H1 (cell line): ENCODE results near the gene C19orf85. TPM values are rescaled to one million over a fixed set of nuclear protein-coding genes. Genes with fewer than 3 reads are reported as not detected.
A peak's percentile ranks its signal among the peaks of the same experiment; 100 is the strongest.

Experiments used
- CTCF ChIA-PET: fragments of 300-600 bp; sonication (Branson Sonifier 250); formaldehyde crosslinking; loops from one replicate; lab custom pipeline; 2021; ENCODE audit not compliant: partially characterized antibody; lab: Charles Lee
- POLR2A ChIA-PET: fragments of 300-600 bp; sonication (Branson Sonifier 250); formaldehyde crosslinking; loops from one replicate; lab custom pipeline; 2021; ENCODE audit warnings: inconsistent platforms; ENCODE audit not compliant: partially characterized antibody; lab: Charles Lee
- DNase-seq, 2 experiments: peaks; one replicate each; pipeline versions ENCODE4 v3.0.0 to v3.0.0-alpha.2; 2010 to 2022; ENCODE audit warnings: low spot score in 2 of 2, low read depth in 1 of 2, mixed read lengths in 1 of 2
- FAIRE-seq: peaks from 2 replicates; lab custom pipeline; 2011; peaks lifted over from hg19 to GRCh38; lab: Jason Lieb, UNC
- H2AFZ ChIP-seq: 2 replicates; pipeline ENCODE4 v1.8.1; 2012; ENCODE audit warnings: low read length, inconsistent platforms
- H2AK5ac ChIP-seq: 2 replicates; pipeline ENCODE4 v1.6.1; 2013; ENCODE audit warnings: low read depth, low read length
- H2BK120ac ChIP-seq: replicated peaks from 2 replicates; pipeline ENCODE3; 2013; ENCODE audit warnings: low read depth, low read length, inconsistent platforms
- H2BK12ac ChIP-seq: 2 replicates; pipeline ENCODE4 v1.6.1; 2013; ENCODE audit warnings: low read depth, low read length
- H2BK15ac ChIP-seq: 2 replicates; pipeline ENCODE4 v1.6.1; 2013; ENCODE audit warnings: low read length
- H2BK20ac ChIP-seq: 2 replicates; pipeline ENCODE4 v1.6.1; 2013; ENCODE audit warnings: low read length
- H2BK5ac ChIP-seq: 2 replicates; pipeline ENCODE4 v1.6.1; 2013; ENCODE audit warnings: low read depth, low read length
- H3K14ac ChIP-seq: 2 replicates; pipeline ENCODE4 v1.6.1; 2013; ENCODE audit warnings: inconsistent platforms; ENCODE audit not compliant: insufficient read length
- H3K18ac ChIP-seq: 2 replicates; pipeline ENCODE4 v1.6.1; 2013; ENCODE audit warnings: low read length; ENCODE audit errors: extremely low read depth
- H3K23ac ChIP-seq: 2 replicates; pipeline ENCODE4 v1.6.1; 2013; ENCODE audit warnings: inconsistent platforms; ENCODE audit not compliant: insufficient read length
- H3K23me2 ChIP-seq: 2 replicates; pipeline ENCODE4 v1.6.1; 2013; ENCODE audit warnings: low read depth, low read length
- H3K27ac ChIP-seq: 2 replicates; pipeline ENCODE4 v1.6.1; 2011; ENCODE audit warnings: low read depth, low read length, inconsistent platforms
- H3K27me3 ChIP-seq, 4 experiments: replicated peaks in 1 of 4; 1 replicate in 1 of 4; 2 replicates in 3 of 4; pipeline versions ENCODE4 v1.6.1 to v1.8.1; 2011 to 2013; ENCODE audit warnings: low read length in 3 of 4, mild to moderate bottlenecking in 3 of 4, inconsistent platforms in 2 of 4, mixed read lengths in 2 of 4, moderate library complexity in 1 of 4; ENCODE audit not compliant: control insufficient read depth in 3 of 4, insufficient read depth in 3 of 4; ENCODE audit errors: extremely low read depth in 1 of 4
- H3K36me3 ChIP-seq, 4 experiments: 2 replicates each; pipeline versions ENCODE4 v1.6.1 to v1.8.1; 2011 to 2013; ENCODE audit warnings: mild to moderate bottlenecking in 4 of 4, low read length in 3 of 4, moderate library complexity in 2 of 4, control low read depth in 1 of 4, inconsistent platforms in 1 of 4; ENCODE audit not compliant: insufficient read depth in 4 of 4, control insufficient read depth in 2 of 4
- H3K4ac ChIP-seq: replicated peaks from 2 replicates; pipeline ENCODE3; 2013; ENCODE audit warnings: low read length, low read depth, mixed read lengths, inconsistent platforms; ENCODE audit not compliant: insufficient read length
- H3K4me1 ChIP-seq, 4 experiments: replicated peaks in 1 of 4; 1 replicate in 1 of 4; 2 replicates in 3 of 4; pipeline versions ENCODE4 v1.6.1 to v1.8.1; 2011 to 2013; ENCODE audit warnings: low read length in 3 of 4, inconsistent platforms in 2 of 4, mixed read lengths in 1 of 4; ENCODE audit not compliant: insufficient read depth in 4 of 4, control insufficient read depth in 3 of 4
- H3K4me2 ChIP-seq, 2 experiments: 2 replicates each; pipeline versions ENCODE4 v1.6.1 to v1.8.1; 2011 to 2013; ENCODE audit warnings: low read depth in 2 of 2, low read length in 2 of 2, control low read depth in 1 of 2, inconsistent platforms in 1 of 2, mild to moderate bottlenecking in 1 of 2; ENCODE audit not compliant: insufficient read depth in 1 of 2
- H3K4me3 ChIP-seq, 4 experiments: fragments of 200-600, 300-600 bp in 1 of 4; sonication (generic), shearing (Covaris generic), sonication (Bioruptor Twin) in 1 of 4; 2 replicates each; pipeline versions ENCODE4 v1.5.1 to v1.8.1; 2011 to 2016; ENCODE audit warnings: low read length in 4 of 4, low read depth in 3 of 4, control low read depth in 2 of 4, inconsistent platforms in 2 of 4, mild to moderate bottlenecking in 2 of 4, mixed read lengths in 1 of 4, moderate library complexity in 1 of 4; ENCODE audit not compliant: insufficient read depth in 2 of 4; ENCODE audit errors: extremely low read depth in 1 of 4
- H3K56ac ChIP-seq: replicated peaks from 2 replicates; pipeline ENCODE3; 2013; ENCODE audit warnings: low read depth, mild to moderate bottlenecking, mixed read lengths, low read length, inconsistent platforms; ENCODE audit not compliant: insufficient read length
- H3K79me1 ChIP-seq: 2 replicates; pipeline ENCODE4 v1.6.1; 2013; ENCODE audit warnings: low read depth, low read length, control low read depth
- H3K79me2 ChIP-seq, 2 experiments: 2 replicates each; pipeline versions ENCODE4 v1.6.1 to v1.8.1; 2012 to 2013; ENCODE audit warnings: low read length in 2 of 2, mild to moderate bottlenecking in 2 of 2, inconsistent platforms in 1 of 2; ENCODE audit not compliant: insufficient read depth in 2 of 2, control insufficient read depth in 1 of 2
- H3K9ac ChIP-seq, 4 experiments: replicated peaks in 1 of 4; 1 replicate in 1 of 4; 2 replicates in 3 of 4; pipeline versions ENCODE4 v1.6.1 to v1.8.1; 2011 to 2013; ENCODE audit warnings: low read depth in 3 of 4, low read length in 3 of 4, control low read depth in 2 of 4, mild to moderate bottlenecking in 2 of 4, moderate library complexity in 2 of 4, inconsistent platforms in 1 of 4; ENCODE audit errors: extremely low read depth in 1 of 4
- H3K9me3 ChIP-seq, 2 experiments: 2 replicates each; pipeline versions ENCODE4 v1.6.1 to v1.8.1; 2012 to 2013; ENCODE audit warnings: mild to moderate bottlenecking in 2 of 2, moderate library complexity in 2 of 2, control low read depth in 1 of 2, inconsistent platforms in 1 of 2, low read depth in 1 of 2, low read length in 1 of 2, mixed read lengths in 1 of 2; ENCODE audit not compliant: insufficient read depth in 2 of 2
- H4K20me1 ChIP-seq, 2 experiments: replicated peaks in 1 of 2; 2 replicates each; pipeline versions ENCODE3 to v1.8.1; 2011 to 2013; ENCODE audit warnings: inconsistent platforms in 2 of 2, low read length in 2 of 2, mild to moderate bottlenecking in 1 of 2; ENCODE audit not compliant: insufficient read depth in 2 of 2, control insufficient read depth in 1 of 2
- H4K5ac ChIP-seq: 2 replicates; pipeline ENCODE4 v1.6.1; 2013; ENCODE audit warnings: low read length, low read depth, mixed read lengths, inconsistent platforms; ENCODE audit not compliant: insufficient read length
- H4K8ac ChIP-seq: 2 replicates; pipeline ENCODE4 v1.8.0; 2013; ENCODE audit warnings: mild to moderate bottlenecking, moderate library complexity, low read length, inconsistent platforms; ENCODE audit not compliant: insufficient read depth; ENCODE audit errors: extremely low read depth
- H4K91ac ChIP-seq: replicated peaks from 2 replicates; pipeline ENCODE3; 2013; ENCODE audit warnings: low read length, mixed read lengths, inconsistent platforms; ENCODE audit not compliant: insufficient read length
- CREB1 ChIP-seq: IDR thresholded peaks from 2 replicates; pipeline ENCODE4 v1.6.1; 2012; ENCODE audit warnings: inconsistent platforms
- CTBP2 ChIP-seq: IDR thresholded peaks from 2 replicates; pipeline ENCODE4 v1.7.0; 2011; ENCODE audit warnings: borderline replicate concordance, mild to moderate bottlenecking, moderate library complexity, mixed read lengths, low read length; ENCODE audit not compliant: insufficient read depth, insufficient read length
- EZH2 ChIP-seq: fragments of 200-600 bp; sonication (generic); IDR thresholded peaks from 2 replicates; pipeline ENCODE4 v1.7.1; 2012; ENCODE audit warnings: low read depth, mild to moderate bottlenecking, moderate library complexity, low read length, inconsistent platforms; ENCODE audit not compliant: severe bottlenecking
- JUN ChIP-seq: IDR thresholded peaks from 2 replicates; pipeline ENCODE4 v1.6.1; 2011; ENCODE audit warnings: low read depth, mild to moderate bottlenecking, improper control_type of control experiment, low read length
- MAX ChIP-seq: IDR thresholded peaks from 2 replicates; pipeline ENCODE4 v1.6.1; 2012; ENCODE audit warnings: inconsistent platforms
- NANOG ChIP-seq: IDR thresholded peaks from 2 replicates; pipeline ENCODE4 v1.6.1; 2011; ENCODE audit warnings: low read length, low read depth, mild to moderate bottlenecking, inconsistent platforms; ENCODE audit not compliant: insufficient read depth, poor library complexity, severe bottlenecking
- SIRT6 ChIP-seq: IDR thresholded peaks from one replicate; pipeline ENCODE4 v1.7.1; 2012; ENCODE audit warnings: low read length, inconsistent platforms
- SRF ChIP-seq: IDR thresholded peaks from 2 replicates; pipeline ENCODE4 v1.6.1; 2011; ENCODE audit warnings: mild to moderate bottlenecking, low read depth, low read length, moderate library complexity
- TCF12 ChIP-seq: IDR thresholded peaks from 2 replicates; pipeline ENCODE4 v1.6.1; 2011; ENCODE audit warnings: low read depth, mild to moderate bottlenecking, low read length
- ZNF274 ChIP-seq: IDR thresholded peaks from 2 replicates; pipeline ENCODE4 v1.7.0; 2012; ENCODE audit warnings: low read length, borderline replicate concordance; ENCODE audit errors: extremely low read depth
- WGBS, 2 experiments: shearing (Covaris generic) in 1 of 2; methylation state at CpG; one replicate each; pipeline versions ENCODE4 v1.1.6 to v1.1.7; 2013 to 2015; ENCODE audit warnings: low lambda C conversion rate in 2 of 2, mixed read lengths in 2 of 2, inconsistent platforms in 1 of 2, low coverage in 1 of 2, missing lambda C conversion rate in 1 of 2; ENCODE audit not compliant: insufficient replicate concordance in 2 of 2, insufficient coverage in 1 of 2, insufficient read length in 1 of 2; ENCODE audit errors: extremely low coverage in 1 of 2, missing lambda C conversion rate in 1 of 2; 5-methylcytosine and 5-hydroxymethylcytosine counted together
- polyA plus RNA-seq, 7 experiments: library from polyadenylated mRNA; depleted of rRNA in 3 of 7; stranded (reverse) in 5 of 7; unstranded in 2 of 7; fragments of >200 nt in 5 of 7; fragments of 200-250 nt in 2 of 7; gene quantifications; 1 replicate in 5 of 7; 2 replicates in 1 of 7; 4 replicates in 1 of 7; pipeline versions ENCODE4 v1.2.1 to v1.2.3, GENCODE V29; 2011 to 2013; ENCODE audit warnings: missing spikeins in 2 of 7, mixed read lengths in 2 of 7
- total RNA-seq: library from RNA; stranded (reverse); fragmentation: NEBNext Ultra II Directional; extraction: Animal tissue kit (Norgen Biotek cat#: 25700); gene quantifications from 2 replicates; pipeline ENCODE4 v1.2.1, GENCODE V29; 2021

C19orf85 gene
- total and polyA plus RNA-seq, 2 of the 8 experiments (the other 6 are each of a cell fraction or from before 2014, with no cell fraction given): 2.2 to 3.2 TPM

- H3K79me1 ChIP-seq: no peaks in the 10 kb centered on the region
- TF ChIP-seq SIRT6 (no peak), TCF12 (no peak), JUN (no peak), MAX (no peak), SRF (no peak), CREB1 (no peak), CTBP2 (no peak), NANOG (no peak), ZNF274 (no peak), EZH2 (no peak)
- no peak overlapping the region for H3K56ac ChIP-seq
- no peak overlapping the region for H2BK12ac ChIP-seq
- no peak overlapping the region for H2BK5ac ChIP-seq
- H2AFZ ChIP-seq: no peak overlapping the region
- no peaks in the 10 kb centered on the region for H3K4me1 ChIP-seq
- H3K4me3 ChIP-seq: no peak overlapping the region
- H4K20me1 ChIP-seq: no peaks in the 10 kb centered on the region
- WGBS, 2 experiments: 85% methylated on average over 13 of the region's 13 CpGs; no CpG with 5 or more reads in 1 of the 2 experiments
- FAIRE-seq (no peak), DNase-seq (no peak)
- H3K23ac ChIP-seq: no peak overlapping the region
- no peak overlapping the region for H3K14ac ChIP-seq
- no peaks in the 10 kb centered on the region for H3K23me2 ChIP-seq
- 0 out of 2 replicates have a peak overlapping the region, but pooled peaks have one; percentile 25 for H2AK5ac ChIP-seq
- ChIA-PET CTCF (interaction anchor here (1.0 kb wide), 1 partner anchor 131 kb away, joined by 4 read pairs; no protein-coding TSS in a partner anchor), POLR2A (interaction anchor here (34.6 kb wide), 1 partner anchor 29 kb away, joined by 874 read pairs; the partner anchor contains the start of genes RPL28, TMEM238 and UBE2S)
- H3K27me3 ChIP-seq: peaks cover 0 to 9% (median under 1%) of the 10 kb centered on the region in 4 experiments; a peak in 1 of 7 replicates
- no peaks in the 10 kb centered on the region; a peak in 1 of 4 replicates for H3K9me3 ChIP-seq
- H4K91ac ChIP-seq: no peak overlapping the region
- H2BK20ac ChIP-seq: no peak overlapping the region
- no peaks in the 10 kb centered on the region for H3K79me2 ChIP-seq
- H3K36me3 ChIP-seq: no peaks in the 10 kb centered on the region
- H3K27ac ChIP-seq: no peak overlapping the region
- H2BK120ac ChIP-seq: no peak overlapping the region
- H4K5ac ChIP-seq: no peak overlapping the region
- H3K18ac ChIP-seq: no peak overlapping the region
- no peak overlapping the region for H3K4me2 ChIP-seq
- H3K4ac ChIP-seq: no peak overlapping the region
- H2BK15ac ChIP-seq: no peak overlapping the region
- no peak overlapping the region for H4K8ac ChIP-seq
- no peak overlapping the region for H3K9ac ChIP-seq
Observed at GRCh38 chr19:55423225-55424005, 41.1 kb downstream of the C19orf85 start.
